HG03060 (cell line): ENCODE results near the gene ZNF530.

Experiments
- ATAC-seq: cut with Tn5 transposase; IDR thresholded peaks from one replicate; pipeline ENCODE4 v1.9.1; 2021; ENCODE audit warnings: low read depth, moderate number of reproducible peaks; ENCODE audit not compliant: unreplicated experiment

The ZNF530 gene

DNA sequence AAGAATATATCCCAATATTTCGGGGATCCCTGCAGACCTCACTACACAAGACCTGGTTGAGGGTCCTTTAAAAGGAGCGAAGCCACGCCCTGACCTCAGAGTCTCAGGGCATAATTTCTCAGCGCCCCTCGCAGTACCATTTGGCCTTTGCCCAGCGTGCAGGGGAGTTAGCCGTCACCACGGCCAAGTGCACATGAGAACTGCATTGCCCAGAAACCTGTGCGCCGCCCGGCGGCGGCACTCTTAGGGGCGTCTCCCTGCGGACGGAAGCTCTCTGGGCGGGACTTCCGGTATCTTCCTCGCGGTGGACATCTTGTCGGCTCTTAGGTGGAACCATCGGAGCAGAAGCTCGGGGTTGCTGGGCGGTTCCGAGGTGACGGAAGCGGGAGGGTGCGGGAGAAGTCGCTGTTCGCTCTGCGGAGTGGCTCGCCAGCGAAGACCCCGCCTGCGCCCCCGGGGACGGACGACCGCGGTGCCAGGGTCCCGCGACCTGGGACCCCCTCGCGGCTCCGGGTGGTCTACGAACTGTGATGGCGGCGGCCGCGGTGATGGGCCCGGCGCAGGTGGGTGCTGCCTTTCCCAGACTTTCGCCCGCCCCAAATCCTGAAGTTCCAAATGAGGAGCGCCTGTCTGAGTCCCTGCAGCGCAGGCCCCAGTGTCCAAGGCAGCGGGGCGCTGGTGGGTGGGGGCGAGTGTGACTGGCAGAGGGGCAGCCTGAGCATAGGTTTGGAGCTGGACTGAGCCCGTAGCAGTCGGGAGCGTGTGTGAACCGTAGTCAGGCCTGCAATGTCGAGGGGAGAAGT, 14.5 kb downstream of the ZNF530 start, which contains the start of gene ZNF134:
ZNF134 (plus strand) TSS at position 302 of the 803 bp plus-strand sequence. CDS start 5,227 bp downstream, outside the sequence.
- ATAC-seq = no peak

DNA sequence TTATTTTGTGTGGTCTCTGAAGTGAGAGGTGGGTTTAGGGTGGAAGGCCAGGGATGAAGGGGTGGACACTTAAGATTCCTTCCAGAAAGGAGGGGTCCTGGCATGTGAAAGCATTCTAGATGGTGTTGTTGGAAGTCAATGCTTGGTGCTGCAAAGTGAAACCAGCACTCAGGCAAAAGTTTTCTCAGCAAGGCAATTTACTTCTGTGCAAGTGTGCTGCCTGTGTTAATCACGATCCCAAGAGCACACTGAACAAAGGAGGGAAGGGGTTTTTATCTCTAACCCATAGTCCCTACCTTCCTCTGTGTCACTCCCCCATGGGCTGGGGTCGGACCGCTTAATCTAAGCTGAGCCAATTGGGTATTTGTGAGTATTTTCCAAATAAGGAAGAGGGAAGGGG, 15.7 kb downstream of the ZNF530 start:
- no peak for ATAC-seq

DNA sequence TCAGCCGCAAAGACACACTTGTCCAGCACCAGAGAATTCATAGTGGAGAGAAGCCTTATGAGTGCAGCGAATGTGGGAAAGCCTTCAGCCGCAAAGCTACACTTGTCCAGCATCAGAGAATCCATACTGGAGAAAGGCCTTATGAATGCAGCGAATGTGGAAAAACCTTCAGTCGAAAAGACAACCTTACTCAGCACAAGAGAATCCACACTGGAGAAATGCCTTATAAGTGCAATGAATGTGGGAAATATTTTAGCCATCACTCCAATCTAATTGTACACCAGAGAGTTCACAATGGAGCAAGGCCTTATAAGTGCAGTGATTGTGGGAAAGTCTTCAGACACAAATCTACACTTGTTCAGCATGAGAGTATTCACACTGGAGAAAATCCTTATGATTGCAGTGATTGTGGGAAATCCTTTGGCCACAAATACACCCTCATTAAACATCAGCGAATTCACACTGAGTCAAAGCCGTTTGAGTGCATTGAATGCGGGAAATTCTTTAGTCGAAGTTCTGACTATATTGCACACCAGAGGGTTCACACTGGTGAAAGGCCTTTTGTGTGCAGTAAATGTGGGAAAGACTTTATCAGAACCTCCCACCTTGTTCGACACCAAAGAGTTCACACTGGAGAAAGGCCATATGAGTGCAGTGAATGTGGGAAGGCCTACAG, 21.1 kb downstream of the ZNF530 start:
- no peak for ATAC-seq

GRCh38 chr19:57623091-57623490, 23.4 kb downstream of the ZNF530 start:
- ATAC-seq = no peak

DNA sequence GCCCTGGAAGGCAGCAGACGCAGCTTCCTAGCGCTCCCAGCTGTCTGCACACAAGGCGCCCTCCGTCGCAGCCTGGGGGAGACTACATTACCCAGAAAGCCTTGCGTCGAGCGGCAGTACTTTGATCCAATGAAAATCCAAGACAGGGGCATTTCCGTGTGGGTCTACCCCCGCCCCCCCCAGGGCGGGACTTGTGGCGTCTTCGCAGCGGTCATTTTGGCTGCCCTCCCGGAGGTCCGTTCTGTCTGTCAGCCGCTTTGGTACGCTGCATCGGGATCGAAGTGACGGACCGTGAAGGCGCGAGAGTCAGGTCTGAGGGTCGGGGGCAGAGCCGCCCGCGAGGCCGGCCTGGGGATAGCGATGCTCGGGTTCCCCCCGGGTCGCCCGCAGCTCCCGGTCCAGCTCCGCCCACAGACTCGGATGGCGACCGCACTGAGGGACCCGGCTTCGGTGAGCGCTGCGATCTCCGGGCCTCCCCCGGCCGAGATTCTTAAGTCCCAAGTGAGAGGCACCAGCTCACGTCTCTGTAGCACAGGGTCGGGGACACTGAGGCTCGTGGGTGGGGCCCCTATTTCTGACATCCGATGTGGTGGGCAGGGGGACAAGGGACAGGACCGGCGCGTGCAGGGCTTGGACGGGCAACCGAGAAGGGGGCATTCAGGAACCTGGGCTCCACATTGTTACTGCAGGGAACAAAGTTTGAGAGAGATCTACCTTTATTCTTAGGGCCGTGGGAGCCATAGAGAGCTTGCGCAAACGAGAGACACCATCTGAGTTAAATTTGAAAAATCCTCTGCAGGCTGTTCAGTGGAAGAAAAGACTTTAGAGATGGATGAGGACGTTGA, 33.5 kb downstream of the ZNF530 start, which contains the start of gene ZNF211:
ZNF211 (plus strand) TSS at position 182 of the 845 bp plus-strand sequence; CDS start at position 361, 179 bp downstream.
- peak; percentile 79 for ATAC-seq

DNA sequence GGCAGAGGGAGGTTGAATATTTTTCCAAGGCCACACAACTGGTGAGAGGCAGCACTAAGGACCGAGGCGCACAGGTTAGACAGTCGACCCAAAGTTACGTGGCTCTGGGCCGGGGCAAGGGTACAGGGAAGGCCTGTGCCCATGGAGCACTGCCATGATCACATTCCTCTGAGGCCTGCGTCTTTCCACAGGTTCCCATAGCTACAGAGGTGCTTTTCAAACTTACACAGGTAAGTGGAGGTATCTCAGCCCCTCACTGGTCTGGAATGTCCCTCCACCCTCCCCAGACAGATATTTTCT, 34.1 kb downstream of the ZNF530 start:
- no peak for ATAC-seq

DNA sequence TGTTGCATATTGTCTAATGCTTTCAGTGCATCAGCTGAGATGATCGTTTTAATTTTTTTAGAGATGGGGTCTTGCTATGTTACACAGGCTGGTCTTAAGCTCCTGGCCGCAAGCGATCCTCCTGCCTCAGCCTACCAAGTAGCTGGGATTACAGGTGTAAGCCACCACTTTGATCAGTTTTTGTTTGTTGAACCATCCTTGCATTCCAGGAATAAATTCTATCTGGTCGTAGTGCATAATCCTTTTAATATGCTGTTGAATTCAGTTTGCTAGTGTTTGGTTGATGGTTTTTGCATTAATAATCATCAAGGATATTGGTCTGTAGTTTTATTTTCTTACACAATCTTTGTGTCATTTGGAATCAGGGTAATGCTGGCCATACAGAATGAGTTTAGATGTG, 37.7 kb downstream of the ZNF530 start:
- no peak for ATAC-seq

DNA sequence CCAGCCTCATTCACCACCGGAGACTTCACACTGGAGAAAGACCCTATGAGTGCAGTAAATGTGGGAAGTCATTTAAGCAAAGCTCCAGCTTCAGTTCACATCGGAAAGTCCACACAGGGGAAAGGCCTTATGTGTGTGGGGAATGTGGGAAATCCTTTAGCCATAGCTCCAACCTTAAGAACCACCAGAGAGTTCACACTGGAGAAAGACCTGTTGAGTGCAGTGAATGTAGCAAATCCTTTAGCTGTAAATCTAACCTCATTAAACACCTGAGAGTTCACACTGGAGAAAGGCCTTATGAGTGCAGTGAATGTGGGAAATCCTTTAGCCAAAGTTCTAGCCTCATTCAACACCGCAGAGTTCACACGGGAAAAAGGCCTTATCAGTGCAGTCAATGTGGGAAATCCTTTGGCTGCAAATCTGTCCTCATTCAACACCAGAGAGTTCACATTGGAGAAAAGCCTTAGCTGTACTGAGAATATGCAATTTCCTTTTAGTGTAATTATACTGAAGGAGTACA, 42.1 kb downstream of the ZNF530 start:
- no peak for ATAC-seq

- ATAC-seq = no peak
Measured at GRCh38 chr19:57642396-57643046, 42.8 kb downstream of the ZNF530 start.

DNA sequence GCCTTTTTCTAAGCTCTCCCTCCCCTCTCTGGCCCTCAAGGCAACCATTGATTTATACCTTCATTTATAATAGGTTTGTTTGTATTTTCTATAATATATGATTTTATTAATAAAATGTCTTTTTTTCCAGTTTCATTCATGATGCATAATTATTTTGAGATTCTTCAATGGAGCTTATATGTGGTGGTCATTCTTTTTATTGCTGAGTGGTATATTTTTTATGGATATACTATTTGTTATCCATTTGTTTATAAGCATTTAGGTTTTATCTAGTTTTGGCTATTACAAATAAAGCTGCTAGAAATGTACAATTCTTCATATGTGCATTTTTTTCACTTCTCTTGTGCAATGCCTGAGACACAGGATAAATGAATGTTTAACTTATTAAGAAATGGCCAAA, 44.0 kb downstream of the ZNF530 start:
- no peak for ATAC-seq

DNA sequence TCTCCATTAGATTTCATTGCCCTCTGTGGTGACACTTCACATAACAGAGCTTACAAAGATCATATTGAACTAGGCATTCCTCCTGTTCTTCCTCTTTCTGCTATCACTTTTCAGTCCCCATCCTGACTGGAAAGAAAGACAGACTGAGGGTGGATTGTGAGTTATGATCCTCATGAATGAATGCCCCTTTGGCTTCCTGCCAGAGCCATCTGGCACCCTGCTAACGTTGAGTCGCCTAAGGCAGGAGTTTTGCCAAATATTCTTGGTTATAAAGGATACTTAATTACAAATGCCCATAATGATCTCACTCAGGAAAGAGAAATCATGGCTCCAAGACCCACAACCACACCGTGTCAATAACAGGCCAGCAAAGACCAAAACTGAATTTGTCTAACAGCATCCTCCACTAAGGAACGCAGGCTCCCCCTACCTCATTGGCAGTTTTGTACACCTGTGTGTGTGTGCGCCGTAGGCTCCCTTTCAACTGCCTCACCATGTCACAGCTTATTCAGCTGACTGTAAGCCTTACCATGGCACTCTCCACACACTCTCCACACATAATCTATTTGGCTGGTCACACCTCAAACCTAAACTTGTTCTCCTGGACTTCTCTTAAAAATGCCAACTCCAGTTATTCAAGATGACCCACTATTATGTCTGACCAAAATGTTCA, 48.8 kb downstream of the ZNF530 start:
- no peak for ATAC-seq

GRCh38 chr19:57651654-57651996, 51.9 kb downstream of the ZNF530 start:
- ATAC-seq = no peak

DNA sequence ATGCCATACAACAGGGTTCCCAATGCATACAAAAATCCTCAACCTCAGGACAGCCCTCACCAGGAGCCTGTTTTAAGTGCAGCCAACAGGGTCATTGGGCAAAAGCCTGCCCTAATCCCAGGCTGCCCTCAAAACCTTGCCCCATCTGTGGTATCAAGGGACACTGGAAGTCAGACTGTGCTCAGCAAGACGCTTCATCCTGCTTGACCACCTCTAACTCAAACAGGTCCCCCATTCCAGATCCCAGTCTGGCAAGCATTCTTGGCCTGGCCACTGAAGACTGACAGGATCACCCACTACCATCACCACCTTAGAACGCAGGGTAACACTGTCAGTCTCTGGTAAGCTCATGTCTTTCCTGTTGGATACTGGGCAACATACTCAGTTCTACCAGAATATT, 54.0 kb downstream of the ZNF530 start:
- ATAC-seq = no peak

- no peak for ATAC-seq
Measured at GRCh38 chr19:57655443-57655842, 55.8 kb downstream of the ZNF530 start.

GRCh38 chr19:57656346-57656745, 56.7 kb downstream of the ZNF530 start:
- ATAC-seq = no peak
